SK-N-MC (cell line): ENCODE data around the gene CTLA4.

Experiments used
- EZH2 ChIP-seq: fragments of 200-600 bp; sonication (generic); IDR thresholded peaks from one replicate; pipeline ENCODE4 v1.6.1; 2017; ENCODE audit warnings: antibody characterized with exemption
- POLR2AphosphoS5 ChIP-seq: IDR thresholded peaks from 2 replicates; pipeline ENCODE4 v1.6.1; 2012; ENCODE audit warnings: mild to moderate bottlenecking, low read depth, low read length, borderline replicate concordance

DNA sequence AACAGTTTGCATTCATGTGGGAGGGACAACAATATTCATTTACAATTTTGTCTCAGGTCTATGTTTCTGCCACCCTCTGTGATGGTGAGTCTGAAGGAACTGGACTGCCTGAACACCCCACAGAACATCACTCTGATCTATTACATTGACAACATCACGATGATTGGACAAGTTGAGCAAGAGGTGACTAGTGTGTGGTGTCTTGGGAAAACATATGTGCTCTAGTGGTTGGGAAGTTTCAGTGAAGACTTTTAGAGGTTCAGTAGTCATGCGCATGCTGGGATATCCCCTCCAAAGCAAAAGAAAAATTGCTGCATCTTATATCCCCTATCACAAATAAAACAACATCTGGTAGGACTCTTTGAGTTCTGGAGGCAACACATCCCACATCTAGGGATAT, 18.6 kb upstream of the CTLA4 start:
- TF ChIP-seq EZH2, result no peak
- no peak for TF ChIP-seq POLR2AphosphoS5
